ENCODE results near the gene ARHGEF2. TPM values are rescaled to one million over a fixed set of nuclear protein-coding genes. Genes with fewer than 3 reads are reported as not detected.

The ARHGEF2 gene
- total and polyA plus RNA-seq, 2 donors (not counting 1 experiment from before 2014, with no cell fraction given) = 241 to 245 TPM

- TF ChIP-seq, protein P1, sequence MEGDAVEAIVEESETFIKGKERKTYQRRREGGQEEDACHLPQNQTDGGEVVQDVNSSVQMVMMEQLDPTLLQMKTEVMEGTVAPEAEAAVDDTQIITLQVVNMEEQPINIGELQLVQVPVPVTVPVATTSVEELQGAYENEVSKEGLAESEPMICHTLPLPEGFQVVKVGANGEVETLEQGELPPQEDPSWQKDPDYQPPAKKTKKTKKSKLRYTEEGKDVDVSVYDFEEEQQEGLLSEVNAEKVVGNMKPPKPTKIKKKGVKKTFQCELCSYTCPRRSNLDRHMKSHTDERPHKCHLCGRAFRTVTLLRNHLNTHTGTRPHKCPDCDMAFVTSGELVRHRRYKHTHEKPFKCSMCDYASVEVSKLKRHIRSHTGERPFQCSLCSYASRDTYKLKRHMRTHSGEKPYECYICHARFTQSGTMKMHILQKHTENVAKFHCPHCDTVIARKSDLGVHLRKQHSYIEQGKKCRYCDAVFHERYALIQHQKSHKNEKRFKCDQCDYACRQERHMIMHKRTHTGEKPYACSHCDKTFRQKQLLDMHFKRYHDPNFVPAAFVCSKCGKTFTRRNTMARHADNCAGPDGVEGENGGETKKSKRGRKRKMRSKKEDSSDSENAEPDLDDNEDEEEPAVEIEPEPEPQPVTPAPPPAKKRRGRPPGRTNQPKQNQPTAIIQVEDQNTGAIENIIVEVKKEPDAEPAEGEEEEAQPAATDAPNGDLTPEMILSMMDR (IDR thresholded peaks at IDR 0.05) = no peak
- TF ChIP-seq EZH2 (IDR thresholded peaks at IDR 0.05; ENCODE audit: borderline replicate concordance, insufficient read depth, low read depth, low read length, poor library complexity, severe bottlenecking) = no peak
- intact Hi-C loops (cut with micrococcal nuclease) = loop anchor here (5.0 kb wide), 1 partner anchor 227 kb away; no protein-coding TSS in a partner anchor
- Histone ChIP-seq H3K27ac (ENCODE audit: low read length in 2 of 2) (peak overlapping the region in 1 of 2 donors; percentile 91), H3K4me3 (ENCODE audit: control extremely low read depth in 1 of 5, extremely low read depth in 1 of 5, insufficient read depth in 1 of 5, low read depth in 2 of 5, low read length in 4 of 5) (peak overlapping the region; percentile 44 to 93 (median 81)), H3K27me3 (replicated peaks in 1 of 4; ENCODE audit: control extremely low read depth in 1 of 4, control insufficient read depth in 3 of 4, insufficient read depth in 4 of 4, low read length in 3 of 4) (no peaks in the 10 kb centered on the region), H3K36me3 (replicated peaks in 1 of 2; ENCODE audit: control extremely low read depth in 1 of 2, control insufficient read depth in 1 of 2, extremely low read depth in 1 of 2, insufficient read depth in 2 of 2, low read length in 1 of 2) (peaks cover 4 to 33% of the 10 kb centered on the region in 2 experiments), H4K20me1 (ENCODE audit: control insufficient read depth, insufficient read depth, low read length, poor library complexity, severe bottlenecking) (peaks cover 86% of the 10 kb centered on the region), H3K4me1 (ENCODE audit: control insufficient read depth in 2 of 2, insufficient read depth in 2 of 2, low read length in 2 of 2) (peaks cover 63 to 73% of the 10 kb centered on the region in 2 donors), H3K9ac (ENCODE audit: low read length) (peak overlapping the region; percentile 89), H3K9me3 (ENCODE audit: control extremely low read depth in 1 of 3, control insufficient read depth in 2 of 3, insufficient read depth in 1 of 3, low read length in 2 of 3) (no peaks in the 10 kb centered on the region), H3K79me2 (ENCODE audit: control insufficient read depth, insufficient read depth, low read length) (peaks cover 100% of the 10 kb centered on the region), H2AFZ (ENCODE audit: insufficient read depth, low read depth, low read length, poor library complexity, severe bottlenecking) (no peak overlapping the region), H3K4me2 (replicated peaks; ENCODE audit: low read depth, low read length, poor library complexity, severe bottlenecking) (peak overlapping the region; percentile 93)
- Mint-ChIP-seq H3K4me1 (peaks cover 80% of the 10 kb centered on the region), H3K4me3 (peak overlapping the region; percentile 95), H3K27me3 (no peaks in the 10 kb centered on the region), H3K9me3 (ENCODE audit: insufficient read depth) (no peaks in the 10 kb centered on the region), H3K27ac (peak overlapping the region; percentile 94)
- ChIA-PET POLR2A (interaction anchor here (0.5 to 2.1 kb wide), 6 partner anchors 8 to 36 kb away, joined by 3 to 7 read pairs (median 6); no protein-coding TSS in a partner anchor), CTCF (interaction anchor here (1.2 to 12.2 kb wide), 8 partner anchors 7 to 41 kb away, joined by 4 to 206 read pairs (median 24); partner anchors contain the start of genes KHDC4 and RXFP4)
- WGBS (ENCODE audit: insufficient coverage) = 33% methylated on average over 9 of the region's 13 CpGs
- no peak for ATAC-seq (ENCODE audit: low read depth)
- DNase-seq = peak; percentile 17
Observed at GRCh38 chr1:155974208-155975115, 3.9 kb downstream of the ARHGEF2 start.
